Left renal cortex interstitium (tissue), 4 donors: ENCODE results near the gene CALML5. TPM values are rescaled to one million over a fixed set of nuclear protein-coding genes. Genes with fewer than 3 reads are reported as not detected.

Source experiments
- polyA plus RNA-seq, 4 donors: library from polyadenylated mRNA; unstranded; fragments of 120-200 nt; gene quantifications; one replicate each; pipeline ENCODE4 v1.2.1, GENCODE V29; 2013; ENCODE audit not compliant: insufficient read length in 4 of 4

Gene CALML5
- polyA plus RNA-seq, 4 donors, result not detected

Other genes starting within 250 kb of the CALML5 start
- gene UCN3, start 134.6 kb downstream of the CALML5 start, polyA plus RNA-seq, result 1 to 10 TPM; 1.1 to 3.3 (median 2.2) TPM
- under 1 TPM; 0.22 to 0.59 (median 0.31) TPM for gene TUBAL3, start 94.7 kb downstream of the CALML5 start, polyA plus RNA-seq
- 100 to 1,000 TPM; 112 to 137 (median 130) TPM for gene NET1, start 87.0 kb downstream of the CALML5 start, polyA plus RNA-seq
- gene CALML3, start 25.4 kb upstream of the CALML5 start, polyA plus RNA-seq, result under 1 TPM in 1 of 4 donors, not detected in 3; 0.08 TPM
- 10 to 100 TPM; 22.7 to 29.2 (median 26.0) TPM for gene ASB13, start 167.0 kb upstream of the CALML5 start, polyA plus RNA-seq
- 10 to 100 TPM; 28.1 to 42.1 (median 35.0) TPM for gene TASOR2, start 185.3 kb upstream of the CALML5 start, polyA plus RNA-seq